Activated T-helper 1 cell treated with Interleukin-2 at 50 U/mL for 16 hours (primary cell): ENCODE data around the gene SSBP3.

Experiments used
- DNase-seq: peaks from one replicate; pipeline ENCODE4 v3.0.0-alpha.2; 2020; ENCODE audit warnings: low read depth

The SSBP3 gene

GRCh38 chr1:54371038-54371941 lies 34.9 kb downstream of the SSBP3 start:
- no peak for DNase-seq

- DNase-seq, result no peak
These were observed 35.8 kb downstream of the SSBP3 start for GRCh38 chr1:54370287-54370989.

GRCh38 chr1:54367613-54368012 lies 38.6 kb downstream of the SSBP3 start:
- DNase-seq, result no peak

GRCh38 chr1:54365847-54366246 lies 40.3 kb downstream of the SSBP3 start:
- DNase-seq, result no peak

- no peak for DNase-seq
These were observed 40.8 kb downstream of the SSBP3 start for GRCh38 chr1:54365398-54365797.

GRCh38 chr1:54364995-54365394 lies 41.2 kb downstream of the SSBP3 start:
- DNase-seq, result no peak

GRCh38 chr1:54364582-54364981 lies 41.6 kb downstream of the SSBP3 start:
- DNase-seq, result no peak

- no peak for DNase-seq
These were observed 42.3 kb downstream of the SSBP3 start for GRCh38 chr1:54363925-54364324.

GRCh38 chr1:54362881-54363340 lies 43.3 kb downstream of the SSBP3 start:
- DNase-seq, result no peak

GRCh38 chr1:54361342-54361741 lies 44.9 kb downstream of the SSBP3 start:
- DNase-seq, result no peak

- DNase-seq, result no peak
These were observed 45.8 kb downstream of the SSBP3 start for GRCh38 chr1:54360165-54361005.

- DNase-seq, result no peak
These were observed 46.6 kb downstream of the SSBP3 start for GRCh38 chr1:54359393-54360162.

- DNase-seq, result no peak
These were observed 47.6 kb downstream of the SSBP3 start for GRCh38 chr1:54358503-54359168.

GRCh38 chr1:54357967-54358366 lies 48.2 kb downstream of the SSBP3 start:
- no peak for DNase-seq

- no peak for DNase-seq
These were observed 49.5 kb downstream of the SSBP3 start for GRCh38 chr1:54356680-54357147.

GRCh38 chr1:54355931-54356679 lies 50.1 kb downstream of the SSBP3 start:
- DNase-seq, result no peak

- no peak for DNase-seq
These were observed 51.3 kb downstream of the SSBP3 start for GRCh38 chr1:54354899-54355298.

- DNase-seq, result no peak
These were observed 52.2 kb downstream of the SSBP3 start for GRCh38 chr1:54353959-54354358.

GRCh38 chr1:54352755-54353154 lies 53.4 kb downstream of the SSBP3 start:
- DNase-seq, result no peak

- DNase-seq, result no peak
These were observed 55.8 kb downstream of the SSBP3 start for GRCh38 chr1:54350360-54350759.
